ENCODE results near the gene SCAMP3. TPM values are rescaled to one million over a fixed set of nuclear protein-coding genes. Genes with fewer than 3 reads are reported as not detected.
A peak's percentile ranks its signal among the peaks of the same experiment; 100 is the strongest.

Gene SCAMP3
- total and polyA plus RNA-seq, 2 donors (not counting 3 experiments of a cell fraction or from before 2014, with no cell fraction given) = 80.1 to 306 TPM

DNA sequence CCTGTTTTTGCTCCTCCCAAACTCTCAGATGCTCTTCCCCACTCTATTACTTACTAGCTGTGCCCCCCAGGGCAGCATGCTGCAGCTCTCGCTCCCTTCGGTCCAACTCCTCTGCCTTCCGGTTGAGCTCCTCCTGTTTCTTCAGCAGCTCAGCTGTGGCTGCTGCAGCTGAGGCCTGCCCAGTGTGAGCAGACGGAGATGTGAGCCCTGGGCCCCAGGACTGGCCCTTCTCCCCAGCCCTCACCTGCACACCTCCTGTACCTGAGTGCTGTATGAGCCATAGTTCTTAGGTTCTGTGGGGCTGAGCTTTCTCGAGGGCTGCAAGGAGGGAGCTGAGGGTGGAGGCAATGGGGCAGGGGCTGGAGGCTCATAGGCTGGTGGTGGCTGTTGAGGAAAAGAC, 1.9 kb downstream of the SCAMP3 start:
- FAIRE-seq (no peak), DNase-seq (ENCODE audit: low read depth, low spot score) (no peak)
- Histone ChIP-seq H3K79me2 (ENCODE audit: control insufficient read depth, insufficient read depth, low read length) (peaks cover 17% of the 10 kb centered on the region), H3K36me3 (ENCODE audit: control insufficient read depth in 2 of 2, extremely low read depth in 1 of 2, insufficient read depth in 2 of 2, low read length in 2 of 2) (peaks cover 6 to 22% of the 10 kb centered on the region in 2 experiments), H3K4me3 (replicated peaks in 1 of 3; ENCODE audit: insufficient read depth in 1 of 3, low read depth in 1 of 3, low read length in 3 of 3) (no peak overlapping the region), H2AFZ (ENCODE audit: low read depth, low read length) (no peak overlapping the region), H3K9me3 (replicated peaks; ENCODE audit: control insufficient read depth, insufficient read depth, low read length) (no peaks in the 10 kb centered on the region), H3K27ac (ENCODE audit: insufficient read depth, low read depth, low read length) (no peak overlapping the region), H4K20me1 (replicated peaks; ENCODE audit: control insufficient read depth, extremely low read depth, insufficient read depth, low read length) (no peaks in the 10 kb centered on the region), H3K4me2 (ENCODE audit: insufficient read depth, low read length) (no peak overlapping the region), H3K27me3 (ENCODE audit: control insufficient read depth in 2 of 2, insufficient read depth in 2 of 2, low read length in 2 of 2) (no peaks in the 10 kb centered on the region), H3K9ac (replicated peaks; ENCODE audit: extremely low read depth, insufficient read depth, low read length) (no peak overlapping the region), H3K9me1 (replicated peaks; ENCODE audit: control insufficient read depth, extremely low read depth, insufficient read depth, low read length) (no peaks in the 10 kb centered on the region), H3K4me1 (ENCODE audit: control insufficient read depth, extremely low read depth, insufficient read depth, low read length) (peaks cover 14% of the 10 kb centered on the region)
- ChIA-PET CTCF (interaction anchor here (1.4 to 2.4 kb wide), 2 partner anchors 10 to 53 kb away, joined by 4 to 13 read pairs; no protein-coding TSS in a partner anchor), POLR2A (no interaction called here)
- dilution Hi-C loops (cut with MboI; ENCODE audit: extremely low pct_ligation_motif_present, low sequenced_read_pairs) = no loop called here
- no TSS peak for BruUV-seq (replicated peaks)
- intact Hi-C loops (cut with micrococcal nuclease) = no loop called here
- TF ChIP-seq POLR2A (IDR thresholded peaks at IDR 0.05; ENCODE audit: low read depth, low read length) = no peak
- TF ChIP-seq EZH2 (IDR thresholded peaks at IDR 0.05; ENCODE audit: borderline replicate concordance, low read depth, low read length, severe bottlenecking) = no peak

DNA sequence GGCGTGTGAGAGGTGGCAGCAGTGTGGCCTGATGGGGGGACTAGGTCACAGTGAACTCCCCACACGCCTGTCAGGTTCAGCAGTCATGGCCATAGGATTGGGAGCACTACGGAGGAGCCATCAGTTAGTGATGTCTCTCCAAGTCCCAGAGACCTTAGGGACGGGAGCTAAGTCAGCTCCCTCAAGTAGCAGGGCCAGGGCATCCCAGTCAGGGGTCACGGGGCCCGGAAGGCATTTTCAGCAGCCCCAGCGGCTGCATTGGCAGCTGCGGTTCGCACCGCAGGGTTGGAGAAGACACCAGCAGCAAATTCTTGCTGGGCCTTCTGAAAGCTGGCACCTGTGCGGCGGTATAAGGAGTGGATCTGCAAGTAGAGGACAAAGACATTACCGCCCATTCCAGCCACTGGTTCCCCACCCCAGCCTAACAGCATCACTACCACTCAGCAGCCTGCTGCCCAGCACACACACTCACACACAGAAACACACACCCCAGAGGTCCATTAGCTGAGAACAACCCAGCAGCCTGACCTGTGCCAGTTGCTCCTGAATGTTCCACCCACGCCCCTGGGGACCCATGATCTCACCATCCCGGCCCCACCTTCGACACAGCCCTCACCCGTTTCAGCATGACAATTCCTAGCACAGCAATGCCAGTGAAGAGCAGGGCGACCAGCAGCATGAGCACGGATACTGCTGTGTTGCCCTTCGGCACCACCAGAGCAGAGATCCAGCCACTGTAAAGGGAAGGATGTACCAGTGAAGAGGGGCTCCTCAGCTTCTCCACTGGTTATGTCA, 5.9 kb downstream of the SCAMP3 start:
- DNase-seq (ENCODE audit: low read depth, low spot score) = no peak

More for the DNA sequence above, 5.9 kb downstream of the SCAMP3 start:
- peaks cover 3 to 11% of the 10 kb centered on the region in 2 experiments for H3K36me3 ChIP-seq (ENCODE audit: control insufficient read depth in 2 of 2, extremely low read depth in 1 of 2, insufficient read depth in 2 of 2, low read length in 2 of 2)
- H3K4me3 ChIP-seq (replicated peaks in 1 of 3; ENCODE audit: insufficient read depth in 1 of 3, low read depth in 1 of 3, low read length in 3 of 3) = peak overlapping the region in 1 of 3 experiments; percentile 57
- CTCF ChIA-PET = interaction anchor here (1.1 kb wide), 1 partner anchor 10 kb away, joined by 5 read pairs; no protein-coding TSS in a partner anchor
- peak overlapping the region; percentile 76 for H3K4me2 ChIP-seq (ENCODE audit: insufficient read depth, low read length)
- H2AFZ ChIP-seq (ENCODE audit: low read depth, low read length) = peak overlapping the region; percentile 80
- TF ChIP-seq GATA2 (IDR thresholded peaks at IDR 0.05; ENCODE audit: insufficient read depth, insufficient read length, low read depth, low read length) = no peak
- TF ChIP-seq, protein P1, sequence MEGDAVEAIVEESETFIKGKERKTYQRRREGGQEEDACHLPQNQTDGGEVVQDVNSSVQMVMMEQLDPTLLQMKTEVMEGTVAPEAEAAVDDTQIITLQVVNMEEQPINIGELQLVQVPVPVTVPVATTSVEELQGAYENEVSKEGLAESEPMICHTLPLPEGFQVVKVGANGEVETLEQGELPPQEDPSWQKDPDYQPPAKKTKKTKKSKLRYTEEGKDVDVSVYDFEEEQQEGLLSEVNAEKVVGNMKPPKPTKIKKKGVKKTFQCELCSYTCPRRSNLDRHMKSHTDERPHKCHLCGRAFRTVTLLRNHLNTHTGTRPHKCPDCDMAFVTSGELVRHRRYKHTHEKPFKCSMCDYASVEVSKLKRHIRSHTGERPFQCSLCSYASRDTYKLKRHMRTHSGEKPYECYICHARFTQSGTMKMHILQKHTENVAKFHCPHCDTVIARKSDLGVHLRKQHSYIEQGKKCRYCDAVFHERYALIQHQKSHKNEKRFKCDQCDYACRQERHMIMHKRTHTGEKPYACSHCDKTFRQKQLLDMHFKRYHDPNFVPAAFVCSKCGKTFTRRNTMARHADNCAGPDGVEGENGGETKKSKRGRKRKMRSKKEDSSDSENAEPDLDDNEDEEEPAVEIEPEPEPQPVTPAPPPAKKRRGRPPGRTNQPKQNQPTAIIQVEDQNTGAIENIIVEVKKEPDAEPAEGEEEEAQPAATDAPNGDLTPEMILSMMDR (IDR thresholded peaks at IDR 0.05; ENCODE audit: extremely low read depth in 1 of 2, insufficient read depth in 1 of 2, low read depth in 1 of 2, low read length in 2 of 2) = no peak
- TF ChIP-seq MYC (IDR thresholded peaks at IDR 0.05; ENCODE audit: low read depth, low read length) = no peak
- TF ChIP-seq POLR2AphosphoS5 (IDR thresholded peaks at IDR 0.05; ENCODE audit: insufficient read depth, low read depth, low read length) = no peak
- no peak for TF ChIP-seq JUN (IDR thresholded peaks at IDR 0.05; ENCODE audit: borderline replicate concordance, insufficient read depth, insufficient read length, low read depth)
- TF ChIP-seq, protein P2, sequence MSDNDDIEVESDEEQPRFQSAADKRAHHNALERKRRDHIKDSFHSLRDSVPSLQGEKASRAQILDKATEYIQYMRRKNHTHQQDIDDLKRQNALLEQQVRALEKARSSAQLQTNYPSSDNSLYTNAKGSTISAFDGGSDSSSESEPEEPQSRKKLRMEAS (IDR thresholded peaks at IDR 0.05; ENCODE audit: insufficient read depth, insufficient read length) = no peak
- no peak for TF ChIP-seq FOS (IDR thresholded peaks at IDR 0.05; ENCODE audit: borderline replicate concordance, insufficient read depth, low read length)
- FAIRE-seq = no peak
- H4K20me1 ChIP-seq (replicated peaks; ENCODE audit: control insufficient read depth, extremely low read depth, insufficient read depth, low read length) = no peaks in the 10 kb centered on the region
- H3K4me1 ChIP-seq (ENCODE audit: control insufficient read depth, extremely low read depth, insufficient read depth, low read length) = peaks cover 26% of the 10 kb centered on the region
- H3K9me1 ChIP-seq (replicated peaks; ENCODE audit: control insufficient read depth, extremely low read depth, insufficient read depth, low read length) = no peaks in the 10 kb centered on the region
- no peaks in the 10 kb centered on the region for H3K9me3 ChIP-seq (replicated peaks; ENCODE audit: control insufficient read depth, insufficient read depth, low read length)
- H3K27ac ChIP-seq (ENCODE audit: insufficient read depth, low read depth, low read length) = peak overlapping the region; percentile 66
- no TSS peak for BruUV-seq (replicated peaks)
- peak overlapping the region; percentile 77 for H3K9ac ChIP-seq (replicated peaks; ENCODE audit: extremely low read depth, insufficient read depth, low read length)
- POLR2A ChIA-PET = interaction anchor here (0.6 kb wide), 1 partner anchor 9 kb away, joined by 4 read pairs; no protein-coding TSS in a partner anchor
- intact Hi-C loops (cut with micrococcal nuclease) (loop anchor here (10.0 kb wide), 1 partner anchor 309 kb away; the partner anchor contains the start of gene ASH1L), dilution Hi-C loops (cut with MboI; ENCODE audit: extremely low pct_ligation_motif_present, low sequenced_read_pairs) (no loop called here)
- H3K27me3 ChIP-seq (ENCODE audit: control insufficient read depth in 2 of 2, insufficient read depth in 2 of 2, low read length in 2 of 2) = no peaks in the 10 kb centered on the region
- H3K79me2 ChIP-seq (ENCODE audit: control insufficient read depth, insufficient read depth, low read length) = peaks cover 20% of the 10 kb centered on the region

Data from endothelial cell of umbilical vein (primary cell).